Measurements from ENCODE around the gene MUC5B. TPM values are rescaled to one million over a fixed set of nuclear protein-coding genes. Genes with fewer than 3 reads are reported as not detected.

Gene MUC5B
- total and polyA plus RNA-seq, 2 of the 13 experiments (the other 11 are each of a cell fraction or from before 2014, with no cell fraction given) = 0.01 TPM; not detected in 1

GRCh38 chr11:1309498-1310317 is 86.8 kb downstream of the MUC5B start, which contains the start of gene TOLLIP (continued):
- TF ChIP-seq ZNF318 (CRISPR knock-in tag; IDR thresholded peaks at IDR 0.05) = peak; percentile 86; the same call in 1 of the 2 replicates
- peak; percentile 73 for TF ChIP-seq POLR2AphosphoS5 (IDR thresholded peaks at IDR 0.05; ENCODE audit: low read depth, low read length)
- TF ChIP-seq ZBTB3 (CRISPR knock-in tag; IDR thresholded peaks at IDR 0.05; ENCODE audit: borderline replicate concordance, low read depth) = 0 out of 2 replicates have a peak, but pooled peaks have one; percentile 66
- no peak for TF ChIP-seq RCOR2 (CRISPR knock-in tag; IDR thresholded peaks at IDR 0.05)
- TF ChIP-seq PHF20 (CRISPR knock-in tag; IDR thresholded peaks at IDR 0.05) = peak; percentile 83
- peak; percentile 83 for TF ChIP-seq ZNF616 (CRISPR knock-in tag; IDR thresholded peaks at IDR 0.05; ENCODE audit: low read depth)
- TF ChIP-seq FOXA3 (CRISPR knock-in tag; IDR thresholded peaks at IDR 0.05) = 0 out of 2 replicates have a peak, but pooled peaks have one; percentile 14
- TF ChIP-seq ZSCAN20 (CRISPR knock-in tag; IDR thresholded peaks at IDR 0.05; ENCODE audit: borderline replicate concordance) = no peak
- no peak for TF ChIP-seq PLSCR1 (CRISPR knock-in tag; IDR thresholded peaks at IDR 0.05; ENCODE audit: borderline replicate concordance)
- TF ChIP-seq ZNF792 (CRISPR knock-in tag; IDR thresholded peaks at IDR 0.05) = no peak; the same call in 1 of the 2 replicates
- 0 out of 2 replicates have a peak, but pooled peaks have one; percentile 76 for TF ChIP-seq ZNF577 (CRISPR knock-in tag; IDR thresholded peaks at IDR 0.05; ENCODE audit: borderline replicate concordance, low read depth)
- TF ChIP-seq ZNF260 (CRISPR knock-in tag; IDR thresholded peaks at IDR 0.05; ENCODE audit: borderline replicate concordance, low read depth) = no peak
- TF ChIP-seq RELA (CRISPR knock-in tag; IDR thresholded peaks at IDR 0.05) = no peak; the same call in 1 of the 2 replicates
- no peak for TF ChIP-seq ZNF503 (CRISPR knock-in tag; IDR thresholded peaks at IDR 0.05)
- TF ChIP-seq ZNF138 (CRISPR knock-in tag; IDR thresholded peaks at IDR 0.05; ENCODE audit: low read depth) = 0 out of 2 replicates have a peak, but pooled peaks have one; percentile 64
- peak; percentile 59; the same call in 1 of the 2 replicates for TF ChIP-seq ZMYM2 (CRISPR knock-in tag; IDR thresholded peaks at IDR 0.05)
- no peak for TF ChIP-seq ZNF530 (CRISPR knock-in tag; IDR thresholded peaks at IDR 0.05; ENCODE audit: low read depth)
- no peak for TF ChIP-seq ZNF672 (CRISPR knock-in tag; IDR thresholded peaks at IDR 0.05)

Data from HepG2 (cell line).